Large intestine (tissue), 3 donors: ENCODE data around the gene PRKCB. TPM values are rescaled to one million over a fixed set of nuclear protein-coding genes. Genes with fewer than 3 reads are reported as not detected.

Source experiments
- DNase-seq, 2 donors: peaks; one replicate each; pipeline versions ENCODE4 v3.0.0 to v3.0.0-alpha.2; 2013
- H3K27ac ChIP-seq: one replicate; pipeline ENCODE4 v1.5.1; 2013; ENCODE audit warnings: low read length
- H3K27me3 ChIP-seq: 2 replicates; pipeline ENCODE4 v1.6.1; 2013; ENCODE audit warnings: low read length; ENCODE audit not compliant: control insufficient read depth, insufficient read depth
- H3K36me3 ChIP-seq: 2 replicates; pipeline ENCODE4 v1.6.1; 2013; ENCODE audit warnings: low read length; ENCODE audit not compliant: control insufficient read depth, insufficient read depth
- H3K4me1 ChIP-seq: one replicate; pipeline ENCODE4 v1.6.1; 2013; ENCODE audit warnings: low read length; ENCODE audit not compliant: control insufficient read depth, insufficient read depth
- H3K4me3 ChIP-seq: one replicate; pipeline ENCODE4 v1.5.1; 2013; ENCODE audit warnings: low read length
- H3K9me3 ChIP-seq: one replicate; pipeline ENCODE4 v1.6.1; 2013; ENCODE audit warnings: mild to moderate bottlenecking, low read depth, low read length, moderate library complexity; ENCODE audit not compliant: control insufficient read depth
- WGBS: methylation state at CpG from one replicate; pipeline ENCODE4 v1.1.5; 2013; ENCODE audit warnings: low lambda C conversion rate; ENCODE audit not compliant: insufficient coverage; 5-methylcytosine and 5-hydroxymethylcytosine counted together
- polyA plus RNA-seq: library from polyadenylated mRNA; unstranded; fragments of 120-200 nt; gene quantifications from one replicate; pipeline ENCODE4 v1.2.1, GENCODE V29; 2013

PRKCB gene
- polyA plus RNA-seq, 1 donor: 3.1 TPM

- Histone ChIP-seq H3K9me3 (no peaks in the 10 kb centered on the region), H3K36me3 (no peaks in the 10 kb centered on the region), H3K4me3 (no peak overlapping the region), H3K27ac (no peak overlapping the region), H3K4me1 (no peaks in the 10 kb centered on the region), H3K27me3 (peaks cover 2% of the 10 kb centered on the region)
- no CpG with 5 or more reads among the region's 5 CpGs for WGBS
- no peak for DNase-seq
Measured at GRCh38 chr16:23952971-23953300, 117.2 kb downstream of the PRKCB start.

DNA sequence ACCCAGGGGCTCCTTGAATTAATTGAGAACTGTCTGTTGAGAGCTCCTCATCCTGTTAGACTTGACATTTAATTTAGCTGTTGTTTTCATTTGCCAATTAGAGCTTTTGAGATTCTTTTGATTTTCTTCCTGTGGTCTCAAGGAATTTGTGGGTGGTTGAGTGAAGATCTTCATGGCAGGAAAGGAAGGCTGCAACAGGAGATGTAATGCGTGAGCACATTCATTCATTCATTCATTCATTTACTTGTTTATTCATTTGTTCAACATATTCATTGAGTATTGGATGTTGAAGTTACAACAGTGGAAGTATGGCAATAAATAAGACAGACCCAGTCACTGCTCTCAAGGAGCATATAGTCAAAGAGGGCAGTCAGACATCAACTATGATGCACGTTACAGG is 117.7 kb downstream of the PRKCB start:
- no peaks in the 10 kb centered on the region for H3K36me3 ChIP-seq
- no peak overlapping the region for H3K4me3 ChIP-seq
- peaks cover 2% of the 10 kb centered on the region for H3K27me3 ChIP-seq
- no peak for DNase-seq
- no peaks in the 10 kb centered on the region for H3K4me1 ChIP-seq
- H3K9me3 ChIP-seq: no peaks in the 10 kb centered on the region
- H3K27ac ChIP-seq: no peak overlapping the region
- WGBS: no CpG with 5 or more reads among the region's 2 CpGs

DNA sequence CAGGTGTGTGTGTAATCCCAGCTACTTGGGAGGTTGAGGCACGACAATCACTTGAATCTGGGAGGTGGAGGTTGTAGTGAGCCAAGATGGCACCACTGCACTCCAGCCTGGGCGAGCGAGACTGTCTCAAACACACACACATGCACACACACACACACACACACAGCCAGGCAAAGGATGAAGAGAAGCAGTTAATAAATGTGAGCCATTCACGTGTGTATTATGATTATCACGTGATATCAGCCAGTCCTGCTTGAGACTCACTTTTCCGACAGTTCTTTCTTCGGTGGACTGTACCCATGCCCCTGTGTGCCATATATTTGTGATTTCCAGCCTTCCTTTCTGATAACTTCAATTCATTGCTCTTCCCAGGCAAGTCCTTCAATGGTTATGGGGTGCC is 119.3 kb downstream of the PRKCB start:
- Histone ChIP-seq H3K4me1 (no peaks in the 10 kb centered on the region), H3K27ac (no peak overlapping the region), H3K27me3 (peaks cover 2% of the 10 kb centered on the region), H3K36me3 (no peaks in the 10 kb centered on the region), H3K9me3 (no peaks in the 10 kb centered on the region), H3K4me3 (no peak overlapping the region)
- WGBS: no CpG with 5 or more reads among the region's 7 CpGs
- no peak for DNase-seq

DNA sequence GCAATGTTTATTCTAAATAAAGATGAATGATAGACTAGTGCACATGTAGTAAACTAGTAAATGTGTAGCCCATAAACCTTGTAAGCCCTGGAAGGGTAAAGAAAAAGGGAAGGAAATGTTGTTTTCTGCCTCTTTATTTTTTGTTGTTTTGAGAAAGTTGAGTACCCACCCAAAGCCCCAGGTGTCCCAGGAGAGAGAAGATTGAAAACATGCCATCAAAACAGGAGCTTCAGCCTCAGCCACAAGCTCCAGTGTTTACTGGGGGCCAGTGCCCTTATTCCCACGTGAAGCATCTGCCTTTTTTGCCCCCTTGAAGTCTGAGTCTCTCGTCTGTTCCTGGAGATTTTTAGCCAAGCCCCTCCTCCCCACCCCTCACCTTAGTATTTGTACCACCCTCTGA is 121.5 kb downstream of the PRKCB start:
- Histone ChIP-seq H3K9me3 (no peaks in the 10 kb centered on the region), H3K4me1 (no peaks in the 10 kb centered on the region), H3K27ac (no peak overlapping the region), H3K27me3 (peaks cover 2% of the 10 kb centered on the region), H3K4me3 (no peak overlapping the region), H3K36me3 (no peaks in the 10 kb centered on the region)
- 67% methylated on average over 1 of the region's 2 CpGs for WGBS
- DNase-seq: no peak

GRCh38 chr16:23959072-23959751 is 123.4 kb downstream of the PRKCB start:
- H3K9me3 ChIP-seq: no peaks in the 10 kb centered on the region
- H3K36me3 ChIP-seq: no peaks in the 10 kb centered on the region
- no peak overlapping the region for H3K27ac ChIP-seq
- no peaks in the 10 kb centered on the region for H3K4me1 ChIP-seq
- DNase-seq: no peak
- H3K27me3 ChIP-seq: no peaks in the 10 kb centered on the region
- no peak overlapping the region for H3K4me3 ChIP-seq
- WGBS: 73% methylated on average over 5 of the region's 11 CpGs

DNA sequence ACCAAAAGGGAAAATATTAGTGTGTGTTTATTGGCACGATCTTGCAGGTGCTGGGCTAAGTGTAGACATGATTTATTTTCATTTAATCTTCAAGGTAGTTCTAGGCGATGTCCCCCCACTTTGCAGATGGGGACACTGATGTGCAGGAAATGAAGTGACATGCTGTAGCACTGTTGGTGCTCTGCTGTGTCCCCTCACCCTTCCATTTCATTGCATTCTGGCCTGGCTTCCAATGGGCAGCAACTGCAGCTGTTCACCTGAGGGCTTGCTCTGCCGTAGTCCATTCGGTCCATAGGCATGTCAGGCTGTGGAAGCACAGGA is 123.9 kb downstream of the PRKCB start:
- Histone ChIP-seq H3K9me3 (no peaks in the 10 kb centered on the region), H3K27ac (no peak overlapping the region)

GRCh38 chr16:23960081-23960885 is 124.5 kb downstream of the PRKCB start:
- Histone ChIP-seq H3K4me3 (no peak overlapping the region), H3K27ac (no peak overlapping the region), H3K9me3 (no peaks in the 10 kb centered on the region), H3K27me3 (no peaks in the 10 kb centered on the region), H3K36me3 (no peaks in the 10 kb centered on the region), H3K4me1 (no peaks in the 10 kb centered on the region)
- DNase-seq: no peak
- 77% methylated on average over 2 of the region's 5 CpGs for WGBS

More for the DNA sequence above, 123.9 kb downstream of the PRKCB start:
- no peaks in the 10 kb centered on the region for H3K27me3 ChIP-seq
- H3K4me1 ChIP-seq: no peaks in the 10 kb centered on the region
- no CpG with 5 or more reads among the region's 4 CpGs for WGBS
- H3K4me3 ChIP-seq: no peak overlapping the region
- no peaks in the 10 kb centered on the region for H3K36me3 ChIP-seq
- no peak for DNase-seq

DNA sequence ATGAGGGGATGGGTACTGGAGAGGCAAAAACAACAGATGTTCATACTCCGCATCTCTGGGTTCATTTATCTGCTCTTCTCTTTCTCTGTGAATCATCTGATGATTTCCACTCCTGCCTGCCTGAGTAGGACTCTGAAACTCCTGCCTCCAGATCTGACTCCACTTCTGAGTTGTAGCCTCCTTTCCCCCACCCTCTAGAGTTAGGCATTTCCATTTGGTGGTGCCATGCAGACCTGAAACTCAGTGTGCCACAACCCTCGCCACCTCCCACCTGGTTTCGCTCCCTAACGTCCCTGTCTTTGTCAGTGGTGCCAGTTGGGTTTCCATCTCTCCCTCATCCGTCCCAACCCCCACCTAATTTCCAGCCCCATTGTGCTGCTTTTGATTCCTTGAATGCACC is 126.2 kb downstream of the PRKCB start:
- no peaks in the 10 kb centered on the region for H3K4me1 ChIP-seq
- H3K4me3 ChIP-seq: no peak overlapping the region
- no peaks in the 10 kb centered on the region for H3K9me3 ChIP-seq
- WGBS: 100% methylated on average over 1 of the region's 5 CpGs
- H3K36me3 ChIP-seq: no peaks in the 10 kb centered on the region
- H3K27me3 ChIP-seq: no peaks in the 10 kb centered on the region
- no peak overlapping the region for H3K27ac ChIP-seq
- no peak for DNase-seq

DNA sequence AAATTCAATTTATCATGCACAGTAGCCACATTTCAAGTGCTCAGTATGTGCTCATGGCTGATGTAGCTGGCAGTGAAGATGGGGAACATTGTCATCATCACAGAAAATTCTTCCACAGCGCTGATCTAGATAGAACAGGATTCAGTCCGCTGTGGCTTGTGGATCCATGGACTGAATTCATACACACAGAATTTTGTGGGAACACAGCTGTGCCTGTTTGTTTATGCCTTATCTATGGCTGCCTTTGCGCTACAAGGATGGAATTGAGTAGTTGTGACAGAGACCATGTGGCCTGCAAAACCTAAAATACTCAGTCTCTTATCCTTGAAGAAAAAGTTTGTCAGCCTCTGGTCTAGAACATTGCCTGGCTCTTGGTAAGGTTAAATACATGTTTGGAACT is 128.4 kb downstream of the PRKCB start:
- H3K27me3 ChIP-seq: no peaks in the 10 kb centered on the region
- no peaks in the 10 kb centered on the region for H3K36me3 ChIP-seq
- H3K9me3 ChIP-seq: no peaks in the 10 kb centered on the region
- no peak overlapping the region for H3K4me3 ChIP-seq
- no peaks in the 10 kb centered on the region for H3K4me1 ChIP-seq
- DNase-seq: no peak
- no peak overlapping the region for H3K27ac ChIP-seq
- no CpG with 5 or more reads among the region's 3 CpGs for WGBS

- WGBS: 80% methylated on average over 1 of the region's 6 CpGs
- DNase-seq: no peak
- no peaks in the 10 kb centered on the region for H3K9me3 ChIP-seq
- H3K27me3 ChIP-seq: no peaks in the 10 kb centered on the region
- H3K4me1 ChIP-seq: no peaks in the 10 kb centered on the region
- no peak overlapping the region for H3K4me3 ChIP-seq
- H3K36me3 ChIP-seq: no peaks in the 10 kb centered on the region
- no peak overlapping the region for H3K27ac ChIP-seq
Measured at GRCh38 chr16:23965137-23965733, 129.5 kb downstream of the PRKCB start.
